Measurements from ENCODE around the gene TTC19.

The TTC19 gene

GRCh38 chr17:15999141-15999973, at the start of gene TTC19, which contains the start of gene ZSWIM7:
TSS of gene TTC19 (plus strand) at chr17:15999824. CDS start at chr17:15999849, 25 bp downstream.
TSS of gene ZSWIM7 (minus strand) at chr17:15999704. CDS start at chr17:15999594, 110 bp downstream.
- DNase-seq (ENCODE audit: low read depth in 2 of 3, low spot score in 2 of 3), result peak; percentile 93 to 95 (median 94)

- DNase-seq (ENCODE audit: low read depth in 2 of 3, low spot score in 2 of 3), result no peak
Observed at GRCh38 chr17:15951368-15952047, 48.1 kb upstream of the TTC19 start.

GRCh38 chr17:15952048-15952532, 47.5 kb upstream of the TTC19 start:
- no peak for DNase-seq (ENCODE audit: low read depth in 2 of 3, low spot score in 2 of 3)

GRCh38 chr17:15952916-15953790, 46.5 kb upstream of the TTC19 start:
- DNase-seq (ENCODE audit: low read depth in 2 of 3, low spot score in 2 of 3), result no peak

- DNase-seq (ENCODE audit: low read depth in 2 of 3, low spot score in 2 of 3), result no peak
Observed at GRCh38 chr17:15954222-15954621, 45.4 kb upstream of the TTC19 start.

GRCh38 chr17:15955793-15956541, 43.7 kb upstream of the TTC19 start:
- DNase-seq (ENCODE audit: low read depth in 2 of 3, low spot score in 2 of 3), result no peak

- DNase-seq (ENCODE audit: low read depth in 2 of 3, low spot score in 2 of 3), result no peak
Observed at GRCh38 chr17:15957206-15957605, 42.4 kb upstream of the TTC19 start.

- no peak for DNase-seq (ENCODE audit: low read depth in 2 of 3, low spot score in 2 of 3)
Observed at GRCh38 chr17:15957608-15958307, 41.9 kb upstream of the TTC19 start.

- DNase-seq (ENCODE audit: low read depth in 2 of 3, low spot score in 2 of 3), result no peak
Observed at GRCh38 chr17:15958484-15958854, 41.2 kb upstream of the TTC19 start.

- no peak for DNase-seq (ENCODE audit: low read depth in 2 of 3, low spot score in 2 of 3)
Observed at GRCh38 chr17:15963670-15964110, 35.9 kb upstream of the TTC19 start.

GRCh38 chr17:15965528-15965927, 34.1 kb upstream of the TTC19 start:
- no peak for DNase-seq (ENCODE audit: low read depth in 2 of 3, low spot score in 2 of 3)

GRCh38 chr17:15966183-15966878, 33.3 kb upstream of the TTC19 start:
- DNase-seq (ENCODE audit: low read depth in 2 of 3, low spot score in 2 of 3), result no peak

- no peak for DNase-seq (ENCODE audit: low read depth in 2 of 3, low spot score in 2 of 3)
Observed at GRCh38 chr17:15966879-15967248, 32.8 kb upstream of the TTC19 start.

GRCh38 chr17:15967706-15968399, 31.8 kb upstream of the TTC19 start:
- DNase-seq (ENCODE audit: low read depth in 2 of 3, low spot score in 2 of 3), result no peak

GRCh38 chr17:15969463-15969862, 30.2 kb upstream of the TTC19 start:
- DNase-seq (ENCODE audit: low read depth in 2 of 3, low spot score in 2 of 3), result no peak

- no peak for DNase-seq (ENCODE audit: low read depth in 2 of 3, low spot score in 2 of 3)
Observed at GRCh38 chr17:15970500-15970899, 29.1 kb upstream of the TTC19 start.

GRCh38 chr17:15971098-15971678, 28.4 kb upstream of the TTC19 start:
- DNase-seq (ENCODE audit: low read depth in 2 of 3, low spot score in 2 of 3), result no peak

GRCh38 chr17:15971882-15972281, 27.7 kb upstream of the TTC19 start:
- no peak for DNase-seq (ENCODE audit: low read depth in 2 of 3, low spot score in 2 of 3)

Data from activated CD8-positive, alpha-beta memory T cell treated with anti-CD3 and anti-CD28 coated beads for 48 hours (primary cell).